IMR-90 (cell line): ENCODE data around the gene UNC5B.

ENCODE experiments used
- CEBPB ChIP-seq: IDR thresholded peaks from 2 replicates; pipeline ENCODE4 v1.6.1; 2012; ENCODE audit warnings: low read depth, low read length, improper control_type of control experiment
- CTCF ChIP-seq: conservative IDR thresholded peaks from 2 replicates; pipeline ENCODE4 v1.5.1; 2012; ENCODE audit warnings: mild to moderate bottlenecking, low read depth, low read length, improper control_type of control experiment
- POLR2A ChIP-seq: IDR thresholded peaks from 2 replicates; pipeline ENCODE4 v1.6.1; 2012; ENCODE audit warnings: mild to moderate bottlenecking, low read depth, low read length
- RCOR1 ChIP-seq: IDR thresholded peaks from 2 replicates; pipeline ENCODE4 v1.6.1; 2012; ENCODE audit warnings: mild to moderate bottlenecking, low read length, improper control_type of control experiment; ENCODE audit not compliant: insufficient replicate concordance

- no peak for TF ChIP-seq CTCF
- TF ChIP-seq POLR2A, result no peak
- TF ChIP-seq RCOR1, result no peak
- no peak for TF ChIP-seq CEBPB
Measured at GRCh38 chr10:71250405-71250804, 38.0 kb downstream of the UNC5B start.
